Tibial nerve (tissue), 4 donors: ENCODE measurements around the gene MEIS2.

Source experiments
- CTCF ChIP-seq, 5 experiments: fragments of 200-600 bp in 3 of 5; fragments of 450-650 bp in 2 of 5; sonication (generic) in 3 of 5; IDR thresholded peaks; one replicate each; pipeline ENCODE4 v1.5.1; 2016 to 2019; ENCODE audit warnings: antibody characterized with exemption in 5 of 5, mild to moderate bottlenecking in 3 of 5, moderate library complexity in 2 of 5
- EP300 ChIP-seq, 2 donors: sonication (generic); formaldehyde crosslinking; IDR thresholded peaks; one replicate each; pipeline ENCODE4 v1.6.1; 2017; ENCODE audit warnings: antibody characterized with exemption in 2 of 2, mild to moderate bottlenecking in 1 of 2
- POLR2A ChIP-seq, 2 donors: fragments of 450-650 bp; IDR thresholded peaks; one replicate each; pipeline ENCODE4 v1.6.1; 2017; ENCODE audit warnings: antibody characterized with exemption in 2 of 2, mild to moderate bottlenecking in 2 of 2, moderate library complexity in 2 of 2

- no peak for TF ChIP-seq CTCF (IDR thresholded peaks at IDR 0.05)
- no peak for TF ChIP-seq POLR2A (IDR thresholded peaks at IDR 0.05)
- no peak for TF ChIP-seq EP300 (IDR thresholded peaks at IDR 0.05)
These were observed 24.6 kb downstream of the MEIS2 start for GRCh38 chr15:37075777-37076176.
